ENCODE results near the gene PLTP.

The PLTP gene

GRCh38 chr20:45867819-45868176 is 44.2 kb downstream of the PLTP start:
- DNase-seq, result no peak

GRCh38 chr20:45867136-45867818 is 44.7 kb downstream of the PLTP start:
- no peak for DNase-seq

- no peak for DNase-seq
Observed at GRCh38 chr20:45866454-45866853, 45.5 kb downstream of the PLTP start.

GRCh38 chr20:45863543-45864470 is 48.1 kb downstream of the PLTP start:
- DNase-seq, result no peak

- DNase-seq, result no peak
Observed at GRCh38 chr20:45861221-45862075, 50.5 kb downstream of the PLTP start.

GRCh38 chr20:45860560-45861220 is 51.3 kb downstream of the PLTP start:
- DNase-seq, result no peak

GRCh38 chr20:45859916-45860315 is 52.0 kb downstream of the PLTP start:
- no peak for DNase-seq

GRCh38 chr20:45857882-45858216 is 54.1 kb downstream of the PLTP start:
- no peak for DNase-seq

- peak; percentile 100 for DNase-seq
Observed at GRCh38 chr20:45857114-45857881, 54.7 kb downstream of the PLTP start, which contains the start of the genes ACOT8 and ZSWIM3. Gene ACOT8 (minus strand): TSS chr20:45857392. CDS start chr20:45857315, 77 bp downstream. Gene ZSWIM3 (plus strand): TSS chr20:45857614. CDS start chr20:45857826, 212 bp downstream.

- DNase-seq, result no peak
Observed at GRCh38 chr20:45853484-45853883, 58.5 kb downstream of the PLTP start.

- no peak for DNase-seq
Observed at GRCh38 chr20:45852326-45852725, 59.6 kb downstream of the PLTP start.

GRCh38 chr20:45851501-45851900 is 60.5 kb downstream of the PLTP start:
- DNase-seq, result no peak

- DNase-seq, result no peak
Observed at GRCh38 chr20:45850926-45851325, 61.0 kb downstream of the PLTP start.

GRCh38 chr20:45850238-45850637 is 61.7 kb downstream of the PLTP start:
- DNase-seq, result no peak

- no peak for DNase-seq
Observed at GRCh38 chr20:45848969-45849582, 62.9 kb downstream of the PLTP start.
